ENCODE measurements around the gene OGDH.
"Not testable (repeated sequence)": the region's sequence is repeated elsewhere in the genome, so short reads cannot be mapped to it uniquely, and the experiment has no call there.

The OGDH gene

GRCh38 chr7:44606341-44607140 lies at the start of gene OGDH:
Gene OGDH (plus strand): TSS chr7:44606627. CDS start chr7:44624344, 17,717 bp downstream.
- peak within 1 kb of the TSS; percentile 91 for H3K4me3 ChIP-seq (ENCODE audit: control insufficient read depth, low read depth, low read length)
- peak; percentile 95 for DNase-seq (ENCODE audit: low read depth)
- no peak for TF ChIP-seq CTCF (IDR thresholded peaks at IDR 0.05; ENCODE audit: control insufficient read depth, insufficient read depth, low read depth, low read length, missing control alignments)

DNA sequence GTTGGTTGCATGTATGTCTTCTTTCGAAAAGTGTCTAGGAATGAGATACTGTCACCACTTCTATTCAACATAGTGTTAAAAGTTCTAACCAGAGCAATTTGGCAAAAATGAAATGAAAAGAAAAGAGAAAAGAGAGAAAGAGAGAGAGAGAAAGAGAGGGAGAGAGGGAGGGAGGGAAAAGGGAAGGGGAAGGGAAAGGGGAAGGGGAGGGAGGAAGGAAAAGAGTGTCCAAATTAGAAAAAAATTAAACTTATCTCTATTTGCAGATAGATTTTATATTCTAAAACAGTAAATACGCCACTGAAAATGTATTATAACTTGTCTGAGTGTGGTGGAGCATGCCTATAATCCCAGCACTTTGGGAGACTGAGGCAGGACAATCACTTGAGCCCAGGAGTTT lies 48.9 kb upstream of the OGDH start:
- DNase-seq (ENCODE audit: low read depth): no peak
- no peak overlapping the region for H3K4me3 ChIP-seq (ENCODE audit: control insufficient read depth, low read depth, low read length)
- no peak for TF ChIP-seq CTCF (IDR thresholded peaks at IDR 0.05; ENCODE audit: control insufficient read depth, insufficient read depth, low read depth, low read length, missing control alignments)

DNA sequence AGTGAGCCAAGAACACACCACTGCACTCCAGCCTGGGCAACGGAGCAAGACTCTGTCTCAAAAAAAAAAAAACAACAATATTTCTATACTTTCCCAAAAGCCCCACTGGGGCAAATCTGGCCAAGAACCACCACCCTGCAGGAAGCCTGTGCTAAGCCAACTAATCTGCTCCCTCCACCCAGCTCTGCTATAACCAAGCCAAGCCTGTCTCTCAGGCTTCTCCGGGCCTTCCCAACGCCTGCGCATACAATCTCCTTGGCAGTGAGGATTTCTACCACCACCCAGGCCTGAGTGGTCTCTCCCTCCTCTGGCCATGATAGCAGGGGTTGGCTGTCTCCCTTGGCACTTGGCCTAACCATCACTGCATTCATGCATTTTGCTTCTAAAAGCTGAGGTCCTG lies 46.9 kb upstream of the OGDH start:
- H3K4me3 ChIP-seq (ENCODE audit: control insufficient read depth, low read depth, low read length): no peak overlapping the region
- TF ChIP-seq CTCF (IDR thresholded peaks at IDR 0.05; ENCODE audit: control insufficient read depth, insufficient read depth, low read depth, low read length, missing control alignments): no peak
- no peak for DNase-seq (ENCODE audit: low read depth)

DNA sequence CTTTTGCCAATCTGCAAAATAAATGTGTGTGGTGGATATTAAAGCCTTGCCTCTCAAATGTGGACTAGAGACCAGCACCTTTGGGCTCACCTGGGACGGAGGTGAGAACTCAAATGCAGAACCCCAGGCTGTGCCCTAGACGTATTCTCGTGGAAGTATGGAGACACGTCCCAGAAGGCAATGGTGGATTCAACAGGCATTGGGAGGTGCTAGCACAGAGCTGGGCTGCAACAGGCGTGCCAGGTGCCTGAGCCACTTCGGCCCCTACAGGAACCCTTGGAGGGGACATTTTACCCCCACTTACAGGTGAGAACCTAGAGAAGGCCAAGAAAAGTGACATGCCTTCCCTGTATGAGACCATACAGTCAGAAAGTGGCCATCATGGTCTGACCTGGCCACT lies 44.9 kb upstream of the OGDH start:
- no peak for DNase-seq (ENCODE audit: low read depth)
- no peak overlapping the region for H3K4me3 ChIP-seq (ENCODE audit: control insufficient read depth, low read depth, low read length)
- TF ChIP-seq CTCF (IDR thresholded peaks at IDR 0.05; ENCODE audit: control insufficient read depth, insufficient read depth, low read depth, low read length, missing control alignments): no peak

GRCh38 chr7:44561962-44562621 lies 44.3 kb upstream of the OGDH start:
- TF ChIP-seq CTCF (IDR thresholded peaks at IDR 0.05; ENCODE audit: control insufficient read depth, insufficient read depth, low read depth, low read length, missing control alignments): no peak
- no peak overlapping the region for H3K4me3 ChIP-seq (ENCODE audit: control insufficient read depth, low read depth, low read length)
- DNase-seq (ENCODE audit: low read depth): no peak

- H3K4me3 ChIP-seq (ENCODE audit: control insufficient read depth, low read depth, low read length); DNase-seq (ENCODE audit: low read depth): not testable (repeated sequence)
Observed at GRCh38 chr7:44562622-44562962, 43.8 kb upstream of the OGDH start.

- no peak for TF ChIP-seq CTCF (IDR thresholded peaks at IDR 0.05; ENCODE audit: control insufficient read depth, insufficient read depth, low read depth, low read length, missing control alignments)
- no peak overlapping the region for H3K4me3 ChIP-seq (ENCODE audit: control insufficient read depth, low read depth, low read length)
- no peak for DNase-seq (ENCODE audit: low read depth)
Observed at GRCh38 chr7:44563171-44563679, 43.2 kb upstream of the OGDH start.

All from AG09309 (cell line).